Measurements from ENCODE around the gene TPRG1L.

The TPRG1L gene

DNA sequence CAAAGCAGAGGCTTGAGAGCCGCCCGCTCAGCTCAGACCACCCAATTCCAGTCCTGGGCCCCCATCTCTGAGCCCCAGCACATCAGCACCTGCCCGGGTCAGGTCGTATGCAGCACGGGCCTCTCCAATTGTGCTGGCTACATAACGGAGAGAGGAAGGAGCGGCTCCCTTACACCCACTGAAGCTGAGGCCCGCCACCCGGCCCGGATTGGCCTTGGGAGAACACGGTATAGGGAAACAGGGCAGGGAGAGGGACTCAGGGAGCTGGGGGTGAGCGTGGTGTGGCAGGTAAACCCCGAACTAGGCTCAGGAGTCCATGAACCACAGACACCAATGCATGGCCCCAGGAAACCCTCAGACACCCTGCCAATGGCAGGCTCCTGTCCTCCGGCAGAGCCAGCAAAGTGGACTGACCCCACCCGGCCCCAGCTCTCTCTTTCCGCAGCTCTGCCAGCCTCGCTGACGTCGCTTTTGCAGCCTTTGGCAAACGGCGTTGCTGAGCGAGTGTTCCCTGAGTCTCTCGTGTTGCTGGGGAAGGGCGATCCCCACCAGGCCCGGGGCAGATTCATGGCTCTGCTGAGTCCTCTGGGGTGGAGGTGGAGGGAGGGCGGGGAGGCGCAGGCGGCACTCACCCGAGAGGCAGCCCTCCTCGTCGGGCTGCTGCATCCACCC is 30.0 kb upstream of the TPRG1L start:
- no peak for DNase-seq

DNA sequence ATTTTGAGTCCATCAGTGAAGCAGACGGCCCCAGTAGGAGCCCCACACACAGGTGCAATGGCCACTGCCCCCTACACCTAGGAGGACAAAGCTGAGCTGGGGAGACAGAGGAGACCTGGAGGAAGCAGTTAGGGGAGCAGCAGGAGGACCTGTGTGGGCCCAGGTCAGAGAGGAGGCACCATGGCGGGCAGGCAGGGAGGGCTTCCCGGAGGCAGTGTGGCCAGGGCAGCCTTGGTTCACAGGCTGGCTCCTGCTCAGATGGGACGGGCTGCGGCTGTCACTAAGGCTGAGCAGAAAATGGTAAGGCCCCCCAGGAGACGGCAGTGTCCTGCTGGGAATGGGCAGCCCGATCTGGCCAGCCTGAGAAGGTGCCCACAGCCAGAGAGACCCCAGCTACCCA is 28.9 kb upstream of the TPRG1L start:
- no peak for DNase-seq

DNA sequence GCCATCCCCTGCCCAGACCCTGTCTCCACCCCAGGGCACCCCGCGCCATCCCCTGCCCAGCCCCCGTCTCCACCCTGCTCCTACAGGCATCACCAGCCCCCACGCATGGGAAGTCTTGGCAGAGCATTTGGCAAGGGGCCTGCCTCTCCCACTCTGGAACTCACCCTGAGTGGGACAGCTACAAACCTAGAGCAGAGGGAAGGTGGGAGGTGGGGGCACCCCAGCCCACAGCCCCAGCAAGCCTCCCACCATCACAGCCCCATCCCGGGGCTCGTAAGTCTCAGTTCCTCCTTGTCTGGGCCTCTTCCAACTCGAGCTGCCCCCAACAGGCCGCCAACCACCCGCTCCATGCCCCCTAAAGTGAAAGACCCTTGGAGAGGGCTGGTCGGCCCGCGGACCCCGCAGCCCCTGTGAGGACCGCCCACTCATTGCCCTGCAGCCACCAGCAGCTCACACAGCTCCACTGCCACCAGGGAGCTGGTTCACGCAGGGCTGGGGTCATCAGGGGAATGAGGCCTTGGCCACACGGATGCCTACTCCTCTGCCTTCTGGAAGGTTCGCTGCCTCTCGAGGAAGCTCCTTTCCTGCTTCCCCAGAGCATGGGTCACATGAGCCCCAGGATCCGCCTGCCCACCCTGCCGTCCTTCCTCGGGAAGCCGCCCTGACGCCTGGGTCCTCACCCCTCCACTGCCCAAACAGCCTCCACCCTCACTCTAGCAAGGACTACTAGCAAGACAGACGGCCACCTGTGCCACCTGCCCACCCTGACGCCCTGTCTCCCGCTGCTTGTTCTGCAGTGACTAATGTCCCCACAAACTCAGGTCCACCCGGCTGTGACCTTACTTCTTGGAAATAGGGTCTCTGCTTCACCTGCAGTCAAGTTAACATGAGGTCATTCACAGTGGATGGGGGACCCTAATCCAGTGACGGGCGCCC is 27.9 kb upstream of the TPRG1L start:
- DNase-seq = no peak

DNA sequence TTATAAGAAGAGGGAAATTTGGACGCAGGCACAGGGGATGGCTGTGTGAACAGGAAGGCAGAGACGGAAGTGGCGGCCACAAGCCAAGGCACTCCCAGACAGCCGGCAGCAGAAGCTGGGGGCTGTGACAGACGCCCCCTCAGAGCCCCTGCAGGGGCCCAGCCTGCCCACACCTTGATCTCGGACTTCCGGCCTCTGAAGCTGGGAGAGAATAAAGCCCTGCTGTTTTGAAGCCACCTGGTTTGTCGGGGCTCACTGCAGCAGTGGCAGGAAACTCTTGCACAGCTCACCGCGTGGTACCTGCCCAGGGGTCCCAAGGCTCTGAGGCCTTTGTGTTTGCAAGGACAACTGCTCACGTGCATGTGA is 27.2 kb upstream of the TPRG1L start:
- no peak for DNase-seq

DNA sequence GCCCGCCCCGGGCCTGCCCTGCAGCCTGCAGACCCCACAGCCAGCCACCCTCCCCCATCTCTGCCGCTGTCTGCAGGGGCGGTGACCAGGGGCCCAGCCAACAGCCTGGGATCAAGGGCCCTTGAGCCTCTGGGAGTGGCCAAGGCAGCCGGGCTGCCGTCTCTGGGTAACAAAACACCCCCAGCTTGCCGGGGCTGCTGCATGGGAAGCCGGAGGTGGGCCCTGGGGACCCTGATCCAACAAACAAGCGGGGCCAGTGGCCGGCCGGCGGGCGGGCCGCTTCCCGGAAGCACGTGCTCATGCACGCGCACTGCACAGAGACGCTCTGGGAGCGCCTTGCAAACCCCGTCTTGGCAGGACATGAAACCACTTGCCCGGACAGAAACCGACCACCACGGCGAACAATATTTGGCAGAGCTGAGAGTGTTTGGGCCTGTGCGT is 26.7 kb upstream of the TPRG1L start:
- DNase-seq = no peak

DNA sequence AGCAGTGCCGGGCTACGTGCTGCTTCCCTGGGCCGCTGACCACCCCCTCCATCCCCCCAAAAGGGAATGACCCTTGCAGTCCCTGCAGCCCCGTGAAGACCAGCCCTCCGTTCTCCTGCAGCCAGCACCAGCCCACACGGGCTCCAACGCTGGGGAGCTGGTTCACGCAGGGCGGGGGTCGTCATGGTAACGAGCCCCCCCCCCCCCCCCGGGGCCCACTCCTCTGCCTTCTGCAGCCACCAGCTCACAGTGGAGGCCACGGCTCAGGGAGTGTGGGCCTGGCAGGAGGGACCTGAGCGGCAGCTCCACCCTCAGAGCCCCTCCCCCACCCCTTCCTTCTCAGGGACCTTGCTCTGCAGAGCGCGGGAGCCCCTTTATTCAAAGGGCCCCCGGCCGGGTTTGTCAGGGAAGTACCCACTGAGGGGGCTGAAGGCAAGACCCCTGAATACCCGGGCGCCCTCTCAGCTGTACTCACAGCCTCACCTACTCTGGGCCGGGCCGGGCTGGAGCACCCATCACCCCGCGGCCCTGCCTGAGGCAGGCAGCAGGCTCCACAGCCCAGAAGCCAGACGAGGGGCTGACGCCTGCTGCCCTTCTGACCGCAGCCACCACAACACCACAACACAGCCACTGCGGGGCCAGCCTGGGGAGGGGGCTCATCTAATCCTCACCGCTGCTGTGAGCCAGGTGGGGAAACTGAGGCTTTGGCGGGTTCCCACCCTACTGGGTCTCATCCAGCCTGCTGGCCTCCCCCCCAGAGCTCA is 26.1 kb upstream of the TPRG1L start:
- DNase-seq = no peak

DNA sequence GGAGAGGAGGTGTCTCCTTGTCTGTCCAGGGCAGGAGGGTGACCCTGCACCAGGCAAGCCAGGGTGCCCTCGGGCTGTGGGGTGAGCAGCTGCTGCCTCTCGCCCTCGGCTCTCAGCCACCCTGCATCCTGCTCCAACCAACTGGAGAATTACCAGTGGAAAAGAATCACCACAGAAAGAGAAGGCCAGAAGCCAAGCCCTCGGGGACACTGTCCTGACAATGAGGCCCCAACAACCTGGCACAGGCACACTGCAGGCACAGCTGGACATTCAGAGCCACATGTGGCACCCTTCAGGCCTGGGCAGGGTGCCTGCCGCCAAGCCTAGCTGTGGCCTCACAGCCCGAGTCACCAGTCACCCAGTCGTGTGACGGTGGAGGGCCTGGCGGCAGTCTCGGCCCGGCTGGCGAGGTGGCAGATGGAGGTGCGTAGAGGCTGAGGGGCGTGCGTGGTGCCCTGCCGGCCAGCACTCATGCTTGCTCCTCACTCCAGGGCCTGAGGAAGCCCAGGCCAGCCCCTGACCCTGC is 25.5 kb upstream of the TPRG1L start:
- no peak for DNase-seq

DNA sequence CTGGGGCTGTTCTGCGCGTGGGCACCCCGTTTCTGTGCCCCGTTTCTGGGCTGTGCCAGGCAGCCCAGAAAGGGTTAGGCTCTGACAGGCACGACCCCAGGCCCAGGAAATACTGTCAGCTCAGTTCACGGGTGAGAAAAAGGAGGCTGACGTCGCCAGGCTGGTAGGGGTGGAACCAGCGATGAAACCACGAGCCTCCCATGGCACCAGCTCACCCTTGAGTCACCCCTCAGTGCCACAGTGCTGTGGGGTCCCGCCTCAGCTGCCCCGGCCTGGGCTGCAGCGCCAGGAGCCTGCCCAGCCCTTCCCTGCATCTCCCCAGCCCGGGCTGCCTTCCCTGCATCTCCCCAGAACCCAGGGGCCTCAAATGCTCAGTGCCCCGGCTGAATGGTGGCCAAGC is 25.0 kb upstream of the TPRG1L start:
- no peak for DNase-seq

DNA sequence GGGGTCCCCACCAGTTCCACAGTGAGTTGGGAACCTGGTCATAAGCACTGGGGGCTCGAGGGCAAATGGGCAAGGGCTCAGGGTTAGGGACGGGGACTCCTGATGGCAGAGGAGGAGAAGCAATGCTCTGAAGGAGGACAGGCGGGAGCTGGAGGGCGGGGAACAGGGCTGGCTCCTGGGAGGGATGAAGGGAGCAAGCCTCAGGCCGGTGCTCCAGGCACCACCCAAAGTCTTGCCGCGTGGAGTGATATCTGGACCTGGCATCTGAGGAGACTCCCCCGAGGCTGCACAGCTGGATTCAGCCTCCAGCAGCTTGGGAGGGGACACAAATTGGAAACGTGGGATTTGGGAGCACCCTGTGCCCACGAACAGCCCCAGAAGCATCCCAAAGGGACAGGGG is 24.5 kb upstream of the TPRG1L start:
- DNase-seq = no peak

DNA sequence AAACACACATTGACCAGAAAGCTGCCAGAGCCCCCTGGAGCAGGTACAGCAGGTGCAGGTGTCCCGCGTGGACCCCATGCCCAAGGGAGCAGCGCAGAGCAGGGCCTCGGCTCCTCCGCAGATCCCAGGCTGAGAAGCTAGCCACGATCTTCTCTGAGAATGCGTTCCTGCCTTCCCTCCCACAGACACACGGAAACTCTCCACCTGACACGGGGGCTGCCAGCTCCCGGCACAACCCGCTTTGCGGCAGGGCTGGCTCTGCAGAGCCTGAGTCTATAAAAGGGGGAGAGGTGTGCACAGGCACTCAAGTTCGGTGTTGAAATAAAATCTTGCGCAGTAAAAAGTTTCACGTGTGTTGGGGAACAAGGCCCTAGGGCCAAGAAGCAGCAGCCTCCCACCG is 23.1 kb upstream of the TPRG1L start:
- no peak for DNase-seq

DNA sequence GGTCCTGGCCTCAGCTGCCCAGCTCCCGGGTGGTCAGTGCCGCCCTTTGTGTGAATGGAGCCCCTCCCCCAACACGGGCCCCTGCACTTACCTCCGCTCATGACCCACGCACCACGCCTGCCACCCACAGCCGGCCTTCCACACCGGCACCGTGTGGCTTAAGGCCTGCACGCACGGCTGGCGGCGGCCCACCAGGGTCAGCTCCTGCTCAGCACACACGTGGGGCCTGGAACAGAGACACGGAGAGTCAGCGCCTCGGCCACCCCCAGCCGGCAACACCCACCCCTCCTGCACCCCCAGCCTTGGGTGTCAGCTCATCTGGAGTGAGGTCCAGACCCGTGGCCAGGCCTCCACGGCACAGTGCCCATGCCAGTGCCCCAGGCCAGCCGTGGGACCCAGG is 22.4 kb upstream of the TPRG1L start:
- no peak for DNase-seq

DNA sequence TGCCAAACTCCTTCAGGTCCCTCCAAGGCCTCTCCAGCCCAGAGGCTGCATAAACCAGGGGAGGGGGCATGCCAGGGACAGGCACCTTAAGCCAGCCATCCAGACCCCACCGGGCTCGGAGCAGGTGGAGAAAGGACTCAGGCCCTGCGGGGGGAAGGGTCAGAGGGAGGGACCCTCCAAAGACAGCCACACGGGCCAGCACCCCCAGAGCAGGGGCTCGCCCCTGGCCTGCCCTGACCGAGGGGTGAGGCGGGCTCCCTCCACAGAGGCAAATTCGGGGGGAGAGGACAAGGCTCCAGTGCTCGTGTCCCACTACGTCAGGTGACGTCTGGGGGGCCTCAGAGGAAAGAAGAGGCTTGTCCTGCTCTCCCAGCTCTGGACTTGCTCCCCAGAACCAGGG is 21.7 kb upstream of the TPRG1L start:
- DNase-seq = no peak

DNA sequence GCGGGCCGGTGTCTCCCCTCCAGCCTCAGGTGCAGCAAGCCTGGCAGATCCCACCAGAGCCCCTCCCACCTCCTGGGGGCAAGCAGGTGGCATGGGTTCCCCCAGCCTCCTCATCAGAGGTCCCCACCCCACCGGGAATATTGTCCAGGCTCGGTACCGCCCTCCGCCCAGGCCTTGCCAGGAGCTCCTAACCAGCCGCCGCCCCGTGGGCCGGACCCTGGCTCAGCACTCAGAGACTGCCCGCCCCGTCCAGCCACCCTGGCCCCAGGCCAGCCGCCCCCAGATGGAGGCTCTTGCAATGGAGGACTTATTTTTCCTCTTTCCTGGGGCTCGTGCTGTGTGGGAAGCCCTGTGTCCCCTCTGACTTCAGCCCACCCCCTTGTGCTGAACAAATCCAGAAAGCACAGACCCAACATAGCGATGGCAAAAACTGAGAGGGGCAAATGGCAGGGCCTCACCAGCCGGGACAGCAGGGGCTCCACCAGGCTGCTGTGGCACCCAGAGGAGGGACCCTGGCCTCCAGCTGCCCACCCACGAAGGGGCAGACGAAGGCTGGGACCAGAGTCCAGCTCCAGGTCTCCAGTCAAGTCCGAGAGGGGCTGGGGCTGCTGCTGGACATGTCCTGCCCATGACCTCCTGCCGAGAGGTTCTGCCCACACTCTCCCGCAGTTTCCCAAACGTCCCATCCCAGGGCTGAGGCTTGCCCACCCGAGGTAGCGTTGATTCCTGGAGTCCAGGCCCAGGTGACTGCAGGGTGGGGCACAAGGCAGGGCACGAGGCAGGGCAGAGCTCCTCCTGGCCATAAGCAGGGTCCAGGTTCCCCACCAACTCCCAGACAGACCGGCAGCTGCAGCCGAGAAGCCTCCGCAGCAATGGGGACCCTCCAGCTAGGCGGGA is 21.0 kb upstream of the TPRG1L start:
- DNase-seq = no peak

DNA sequence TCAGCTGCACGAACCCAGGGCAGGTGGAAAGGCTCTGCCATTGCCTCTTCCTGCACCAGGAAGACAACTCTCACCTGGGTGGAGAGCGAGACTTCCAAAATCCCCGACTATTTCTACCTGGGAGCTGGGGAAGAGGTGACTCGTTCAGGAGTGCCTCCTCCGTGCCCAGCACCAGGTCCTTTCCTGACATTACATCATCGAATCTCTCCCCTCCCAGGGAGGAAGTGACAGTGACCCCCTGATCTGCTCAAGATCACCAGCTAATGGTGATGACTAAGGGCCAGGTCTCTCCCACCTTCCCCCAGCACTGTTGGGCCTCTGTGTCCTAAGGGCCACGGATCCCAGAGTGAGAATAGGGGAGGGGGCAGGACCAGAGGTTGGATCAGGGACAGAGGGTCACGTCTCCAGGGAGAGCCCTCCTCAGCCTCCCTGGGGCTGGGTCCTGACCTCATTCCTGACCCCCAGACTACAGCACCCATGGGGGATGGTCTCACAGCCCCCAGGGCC is 20.3 kb upstream of the TPRG1L start:
- no peak for DNase-seq

DNA sequence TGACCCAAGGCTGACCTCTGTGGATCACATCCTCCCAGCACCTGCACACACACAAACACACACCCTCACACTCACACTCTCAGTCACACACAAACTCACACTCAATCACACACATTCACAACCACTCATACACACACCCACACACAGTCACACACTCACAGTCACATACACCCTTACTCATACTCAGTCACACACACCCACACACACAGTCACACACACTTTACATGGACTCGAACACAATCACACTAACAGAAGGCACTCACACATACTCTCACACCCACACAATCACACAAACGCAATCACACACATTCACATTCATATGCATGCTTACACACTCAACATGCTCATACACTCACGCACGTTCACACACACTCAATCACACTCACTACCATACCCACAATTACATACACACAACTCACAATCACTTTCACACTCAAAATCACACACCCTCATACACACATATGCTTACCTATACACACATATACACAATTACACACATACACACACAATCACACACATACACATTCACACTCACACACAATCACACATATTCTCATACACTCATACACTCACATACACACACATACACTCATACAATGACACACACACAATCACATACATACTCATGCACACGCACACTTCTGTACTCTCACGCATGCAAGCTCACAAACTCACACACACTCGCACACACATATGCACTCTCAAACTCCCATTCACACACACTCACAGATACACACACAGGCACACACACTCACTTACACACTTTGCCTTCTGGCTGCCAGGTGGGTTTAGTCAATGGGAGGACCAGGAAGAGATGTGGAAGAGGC is 19.6 kb upstream of the TPRG1L start:
- no peak for DNase-seq

DNA sequence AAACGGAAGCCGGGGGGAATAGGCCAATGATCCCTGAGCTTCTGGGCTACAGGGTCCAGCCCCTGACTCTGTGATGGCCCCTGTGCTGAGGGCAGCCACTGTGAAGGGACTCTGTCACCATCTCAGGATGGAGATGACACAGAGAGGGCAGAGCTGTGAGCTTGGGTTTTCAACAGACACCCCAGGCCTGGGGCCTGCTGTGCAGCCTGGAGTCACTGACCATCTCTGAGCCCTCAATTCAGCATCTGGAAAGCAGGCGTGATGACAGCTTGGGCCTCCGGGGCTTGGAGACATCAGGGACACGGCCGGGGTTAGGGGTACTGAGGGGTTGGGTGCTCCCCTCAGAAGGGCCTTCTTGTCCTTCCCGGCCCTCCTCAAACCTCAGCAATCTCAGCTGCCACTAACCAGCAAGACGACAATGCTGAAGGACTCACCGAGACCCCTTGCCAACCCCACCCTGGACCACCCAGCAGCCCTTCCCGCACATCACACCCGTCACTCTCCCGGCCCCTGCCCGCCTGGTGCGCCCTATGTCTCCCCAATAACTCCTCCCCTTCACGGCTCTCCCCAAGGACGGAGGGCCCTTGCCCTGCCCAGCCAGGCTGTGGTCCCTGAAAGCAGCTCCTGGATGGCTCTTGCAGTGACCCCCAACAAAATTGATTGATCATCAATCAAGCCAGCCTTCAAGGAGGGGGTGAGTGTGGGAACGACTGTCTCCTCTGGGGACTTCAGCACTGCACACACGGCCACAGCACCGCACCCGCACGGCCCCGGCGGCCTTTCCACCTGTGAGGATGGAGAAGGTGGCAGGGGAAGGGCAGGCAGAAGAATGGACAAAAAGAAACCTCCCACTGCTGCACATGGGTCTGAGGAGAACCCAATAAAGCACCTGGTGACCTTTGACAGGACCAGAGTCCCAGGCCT is 17.8 kb upstream of the TPRG1L start:
- DNase-seq = no peak

DNA sequence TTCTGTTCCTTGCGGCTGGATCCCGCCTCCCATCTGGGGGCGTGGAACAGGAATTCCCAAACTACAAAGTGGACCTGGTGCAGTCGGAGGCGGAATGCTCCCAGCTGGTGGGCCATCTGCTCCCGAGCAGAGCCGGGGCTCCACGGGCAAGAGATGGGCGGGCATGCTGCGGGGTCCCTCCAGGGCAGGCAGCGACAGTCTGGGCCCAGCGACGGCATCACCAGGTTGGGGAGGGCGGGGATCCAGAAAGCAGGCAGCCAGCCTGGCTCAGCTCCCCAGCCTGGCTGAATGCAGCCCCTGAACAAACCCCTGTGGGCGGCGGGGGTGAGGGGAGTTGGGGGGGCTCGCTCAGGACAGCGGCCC is 17.1 kb upstream of the TPRG1L start:
- no peak for DNase-seq

DNA sequence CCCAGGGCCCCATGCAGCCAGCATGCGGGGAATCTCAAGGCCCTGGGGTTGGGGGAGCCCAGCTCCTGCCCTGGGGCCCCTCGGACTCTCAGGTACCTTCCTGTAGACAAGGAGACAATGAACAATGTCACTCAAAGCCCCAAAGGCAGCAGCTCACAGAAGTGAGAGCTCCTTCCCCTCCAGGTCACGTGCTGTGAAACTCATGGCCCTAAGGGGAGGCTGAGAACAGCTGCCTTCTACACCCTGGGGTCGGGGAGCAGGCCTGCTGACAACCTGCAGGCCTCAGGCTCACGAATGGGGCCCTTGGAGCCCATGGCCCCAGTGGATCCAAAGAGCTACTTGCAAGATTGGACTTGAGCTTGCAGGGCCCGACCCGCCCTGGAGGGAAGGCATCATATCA is 16.7 kb upstream of the TPRG1L start:
- DNase-seq = no peak

DNA sequence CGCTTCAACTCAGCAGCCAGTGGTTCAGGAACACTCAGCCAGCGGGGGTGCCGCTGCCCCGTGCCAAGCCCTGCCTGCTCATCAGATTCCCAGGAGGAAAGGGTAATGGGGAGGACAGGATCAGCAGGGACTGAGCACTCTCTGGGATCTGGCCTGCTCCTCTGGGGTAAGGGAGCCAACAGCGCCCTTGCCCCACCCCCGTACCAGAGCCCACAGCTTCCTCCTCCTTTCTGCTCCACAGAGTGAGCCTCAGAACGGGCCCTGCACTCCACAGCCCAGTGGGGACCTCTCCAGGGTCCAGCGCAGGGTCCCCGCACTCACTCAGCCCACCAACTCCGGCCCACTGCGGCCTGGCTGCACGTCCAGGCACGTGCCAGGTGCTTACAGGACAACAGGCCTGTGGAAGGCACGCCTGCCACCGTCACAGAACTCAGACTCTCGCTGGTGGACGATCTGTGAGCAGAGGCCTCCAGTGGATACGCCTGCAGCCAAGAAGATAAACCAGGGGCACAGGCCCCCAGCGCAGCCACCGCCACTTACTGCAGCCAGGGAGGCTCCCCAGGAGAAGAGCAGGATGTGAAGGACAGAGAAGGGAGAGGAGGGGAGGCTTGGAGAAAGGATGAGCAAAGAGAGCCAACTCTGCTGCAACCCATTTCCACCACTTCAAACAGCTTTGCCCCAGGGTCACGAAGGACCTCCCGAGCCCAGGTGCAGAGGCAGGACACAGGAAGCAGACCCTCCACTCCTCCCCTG is 15.6 kb upstream of the TPRG1L start:
- DNase-seq = no peak

Measured in NCI-H2081 (cell line).